SU-DHL-6 (cell line): ENCODE results near the gene GNB1L.
"Not testable (repeated sequence)": the region's sequence is repeated elsewhere in the genome, so short reads cannot be mapped to it uniquely, and the experiment has no call there.

ENCODE experiments used
- H2AFZ ChIP-seq: fragments of 200-600 bp; sonication (generic); 2 replicates; pipeline ENCODE4 v1.6.1; 2014; ENCODE audit warnings: low read depth, mild to moderate bottlenecking, moderate library complexity, mixed read lengths, antibody characterized with exemption, low read length; ENCODE audit not compliant: severe bottlenecking
- H3F3A ChIP-seq: fragments of 200-600 bp; shearing (Covaris generic); 2 replicates; pipeline ENCODE4 v1.6.0; 2016; ENCODE audit warnings: antibody characterized with exemption, mild to moderate bottlenecking; ENCODE audit not compliant: insufficient read depth
- H3K27ac ChIP-seq: fragments of 200-600 bp; sonication (generic); 2 replicates; pipeline ENCODE4 v1.5.1; 2016; ENCODE audit warnings: low read depth, mild to moderate bottlenecking, low read length, moderate library complexity, mixed read lengths
- H3K27me3 ChIP-seq: fragments of 200-600 bp; sonication (generic), shearing (Covaris generic); 2 replicates; pipeline ENCODE4 v1.6.0; 2014; ENCODE audit warnings: mild to moderate bottlenecking, low read length
- H3K36me3 ChIP-seq: fragments of 200-600 bp; sonication (generic); 2 replicates; pipeline ENCODE4 v1.6.1; 2014; ENCODE audit warnings: mild to moderate bottlenecking, low read length, mixed read lengths
- H3K4me2 ChIP-seq: fragments of 300-600, 200-600 bp; shearing (Covaris generic), sonication (generic); 2 replicates; pipeline ENCODE4 v1.6.0; 2014; ENCODE audit warnings: low read length, low read depth, mild to moderate bottlenecking; ENCODE audit not compliant: poor library complexity, severe bottlenecking
- H3K4me3 ChIP-seq: fragments of 200-600 bp; sonication (generic); 2 replicates; pipeline ENCODE4 v1.5.1; 2014; ENCODE audit warnings: antibody characterized with exemption, low read length, mild to moderate bottlenecking, mixed read lengths; ENCODE audit not compliant: insufficient read depth, poor library complexity, severe bottlenecking
- H3K79me2 ChIP-seq: fragments of 200-600 bp; sonication (generic); 2 replicates; pipeline ENCODE4 v1.6.1; 2014; ENCODE audit warnings: mild to moderate bottlenecking, low read length, moderate library complexity; ENCODE audit not compliant: insufficient read depth
- H3K9ac ChIP-seq: fragments of 200-600 bp; sonication (generic); 2 replicates; pipeline ENCODE4 v1.7.0; 2014; ENCODE audit warnings: mild to moderate bottlenecking, low read length
- H3K9me2 ChIP-seq: fragments of 200-600 bp; sonication (generic); replicated peaks from 2 replicates; pipeline ENCODE4 v1.6.1; 2014; ENCODE audit warnings: low read length; ENCODE audit not compliant: insufficient read depth
- H3K9me3 ChIP-seq: fragments of 200-600 bp; sonication (generic); 2 replicates; pipeline ENCODE4 v1.6.1; 2014; ENCODE audit warnings: low read length, mixed read lengths; ENCODE audit not compliant: insufficient read depth
- H4K20me1 ChIP-seq: fragments of 200-600 bp; sonication (generic); 2 replicates; pipeline ENCODE4 v1.6.1; 2014; ENCODE audit warnings: low read depth, mild to moderate bottlenecking, antibody characterized with exemption, low read length, moderate library complexity, mixed read lengths
- CTCF ChIP-seq: fragments of 200-600 bp; sonication (generic); IDR thresholded peaks from one replicate; pipeline ENCODE4 v1.5.1; 2017; ENCODE audit warnings: antibody characterized with exemption, mild to moderate bottlenecking, low read length, moderate library complexity; ENCODE audit not compliant: insufficient read depth, poor library complexity, severe bottlenecking
- EZH2phosphoT487 ChIP-seq: fragments of 200-600 bp; sonication (generic), shearing (Covaris generic); conservative IDR thresholded peaks from 2 replicates; pipeline ENCODE4 v1.6.1; 2018; ENCODE audit warnings: mild to moderate bottlenecking, antibody characterized with exemption, low read length, moderate library complexity, mixed read lengths

Gene GNB1L

DNA sequence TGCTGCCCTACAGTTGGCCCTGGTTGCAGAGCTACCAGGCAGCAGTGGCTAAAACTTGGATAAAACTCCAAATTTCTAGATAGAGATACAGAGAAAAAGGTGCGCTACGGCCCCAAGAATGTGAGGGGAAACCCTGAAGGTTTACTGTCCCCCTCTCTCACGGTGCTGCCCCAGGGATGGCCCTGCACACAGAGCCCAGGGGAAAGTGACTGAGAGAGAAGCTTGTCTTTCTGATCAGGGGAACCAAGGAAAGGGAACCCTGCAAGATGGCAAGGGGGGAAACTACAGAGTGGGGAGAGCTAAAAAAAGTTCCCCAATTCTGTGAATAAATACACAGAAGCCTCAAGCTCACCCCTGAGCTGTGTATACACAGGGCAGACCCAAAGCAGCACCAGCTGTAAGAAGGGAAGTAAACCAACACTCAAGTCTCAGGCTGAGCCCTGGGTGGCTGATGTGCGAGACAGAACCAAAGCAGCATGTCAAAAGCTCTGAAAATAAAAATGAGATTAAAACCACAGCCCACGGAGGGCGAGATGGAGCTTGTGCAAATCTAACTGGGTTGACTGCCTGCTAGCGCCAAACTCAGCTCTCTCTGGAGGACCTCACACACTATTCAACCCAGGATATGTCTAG lies 22.1 kb downstream of the GNB1L start:
- H3F3A ChIP-seq: no peaks in the 10 kb centered on the region
- TF ChIP-seq CTCF: no peak
- TF ChIP-seq EZH2phosphoT487: no peak
- no peaks in the 10 kb centered on the region for H3K9me2 ChIP-seq
- no peak overlapping the region for H3K9ac ChIP-seq
- no peaks in the 10 kb centered on the region for H3K9me3 ChIP-seq
- no peak overlapping the region for H3K4me2 ChIP-seq
- H3K79me2 ChIP-seq: no peaks in the 10 kb centered on the region
- no peak overlapping the region for H2AFZ ChIP-seq
- no peak overlapping the region for H3K4me3 ChIP-seq
- H4K20me1 ChIP-seq: no peaks in the 10 kb centered on the region
- H3K27me3 ChIP-seq: no peaks in the 10 kb centered on the region
- no peak overlapping the region for H3K27ac ChIP-seq
- no peaks in the 10 kb centered on the region for H3K36me3 ChIP-seq

- H4K20me1 ChIP-seq, H3F3A ChIP-seq, H3K9ac ChIP-seq, H3K27ac ChIP-seq, H3K27me3 ChIP-seq, H3K9me3 ChIP-seq, H2AFZ ChIP-seq, H3K36me3 ChIP-seq, H3K9me2 ChIP-seq, H3K79me2 ChIP-seq, H3K4me3 ChIP-seq, H3K4me2 ChIP-seq: not testable (repeated sequence)
Measured at GRCh38 chr22:19831979-19832378, 22.7 kb downstream of the GNB1L start.

- H3K4me3 ChIP-seq: no peak overlapping the region
- no peaks in the 10 kb centered on the region for H4K20me1 ChIP-seq
Measured at GRCh38 chr22:19831016-19831415, 23.7 kb downstream of the GNB1L start.

DNA sequence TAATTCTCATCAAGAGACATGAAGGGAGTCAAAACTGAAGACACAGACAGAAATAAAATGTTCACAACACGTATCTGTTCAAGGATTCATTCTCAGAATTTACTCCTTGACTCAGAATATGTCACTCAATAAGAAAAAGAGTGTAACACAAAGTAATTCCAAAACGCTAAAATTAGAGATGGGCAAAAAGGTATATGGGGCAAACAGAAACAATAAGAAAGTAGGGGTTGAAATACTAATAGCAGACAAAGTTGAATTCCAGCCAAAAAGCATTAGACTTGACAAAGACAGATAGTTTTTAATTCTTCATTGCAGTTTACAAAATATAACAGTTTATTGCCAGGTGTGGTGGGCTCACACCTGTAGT lies 26.7 kb downstream of the GNB1L start:
- no peak overlapping the region for H2AFZ ChIP-seq
- no peak overlapping the region for H3K9ac ChIP-seq
- TF ChIP-seq EZH2phosphoT487 (no peak), CTCF (no peak)
- H3F3A ChIP-seq: no peaks in the 10 kb centered on the region
- H3K4me2 ChIP-seq: no peak overlapping the region
- H4K20me1 ChIP-seq: no peaks in the 10 kb centered on the region
- H3K9me3 ChIP-seq: no peaks in the 10 kb centered on the region
- no peak overlapping the region for H3K27ac ChIP-seq
- H3K27me3 ChIP-seq: no peaks in the 10 kb centered on the region
- no peaks in the 10 kb centered on the region for H3K79me2 ChIP-seq
- no peaks in the 10 kb centered on the region for H3K9me2 ChIP-seq
- no peak overlapping the region for H3K4me3 ChIP-seq
- H3K36me3 ChIP-seq: no peaks in the 10 kb centered on the region

More at GRCh38 chr22:19831016-19831415, 23.7 kb downstream of the GNB1L start:
- Histone ChIP-seq H3K9me3 (no peaks in the 10 kb centered on the region), H2AFZ (no peak overlapping the region), H3K9me2 (no peaks in the 10 kb centered on the region), H3K36me3 (no peaks in the 10 kb centered on the region), H3K4me2 (no peak overlapping the region), H3K27ac (no peak overlapping the region), H3F3A (no peaks in the 10 kb centered on the region), H3K27me3 (no peaks in the 10 kb centered on the region), H3K79me2 (no peaks in the 10 kb centered on the region), H3K9ac (no peak overlapping the region)
- TF ChIP-seq EZH2phosphoT487: no peak
